Activated naive CD4-positive, alpha-beta T cell treated with anti-CD3 and anti-CD28 coated beads, Interleukin-2, amount 10 ng/mL, durations not matched to agents 7 days and 5 days (primary cell): ENCODE data around the gene MLLT11.

Experiments
- CTCF ChIA-PET: fragments of 350-600 bp; sonication (Branson Sonifier 250); formaldehyde crosslinking; loops from one replicate; lab custom pipeline; 2021; ENCODE audit warnings: antibody characterized with exemption; lab: Charles Lee
- DNase-seq: peaks from one replicate; pipeline ENCODE4 v3.0.0-alpha.2; 2020
- H3K27ac Mint-ChIP-seq: one replicate; pipeline ENCODE4 v1.8.0; 2021; ENCODE audit warnings: mild to moderate bottlenecking, moderate library complexity, mixed read lengths
- H3K27me3 Mint-ChIP-seq: one replicate; pipeline ENCODE4 v1.8.0; 2021; ENCODE audit warnings: mild to moderate bottlenecking, mixed read lengths
- H3K36me3 Mint-ChIP-seq: one replicate; pipeline ENCODE4 v1.8.0; 2021; ENCODE audit warnings: mixed read lengths
- H3K4me1 Mint-ChIP-seq: one replicate; pipeline ENCODE4 v1.8.0; 2021; ENCODE audit warnings: mixed read lengths
- H3K4me3 Mint-ChIP-seq: one replicate; pipeline ENCODE4 v1.8.0; 2021; ENCODE audit warnings: mild to moderate bottlenecking, moderate library complexity, mixed read lengths
- H3K9me3 Mint-ChIP-seq: one replicate; pipeline ENCODE4 v1.8.0; 2021; ENCODE audit warnings: mixed read lengths

MLLT11 gene, protein sequence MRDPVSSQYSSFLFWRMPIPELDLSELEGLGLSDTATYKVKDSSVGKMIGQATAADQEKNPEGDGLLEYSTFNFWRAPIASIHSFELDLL

DNA sequence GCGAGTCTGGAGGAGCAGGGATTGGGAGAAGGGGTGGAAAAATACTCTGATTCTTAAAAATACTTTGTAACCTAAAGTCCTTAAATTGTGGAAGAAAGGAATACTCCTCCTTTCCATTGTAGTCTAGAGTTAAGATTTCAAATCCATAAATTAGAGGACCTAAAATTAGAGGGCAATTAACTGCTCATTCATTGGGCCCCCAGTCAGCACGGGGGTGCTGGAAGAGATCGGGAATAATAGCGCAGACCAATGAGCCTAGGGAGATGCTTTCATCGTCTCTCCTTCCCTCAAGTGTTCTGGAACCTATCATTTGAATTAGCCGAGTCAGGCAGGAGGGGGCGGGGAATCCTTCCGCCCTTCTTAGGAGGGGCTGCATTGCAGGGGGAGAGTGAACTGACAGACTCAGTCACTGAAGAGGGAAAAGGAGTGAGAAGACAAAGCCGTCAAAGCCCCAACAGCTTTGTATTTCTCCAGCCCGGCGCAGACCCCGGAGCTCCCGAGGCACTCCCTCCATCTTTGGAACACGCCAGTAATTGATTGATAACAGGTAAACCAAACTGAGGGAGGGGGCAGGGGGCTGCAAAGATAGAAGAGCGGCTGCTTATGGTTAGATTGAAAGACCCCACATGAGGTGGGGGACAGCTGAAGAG, at the start of gene MLLT11:
MLLT11 (plus strand) TSS at position 391 of the 650 bp plus-strand sequence. CDS start 6,828 bp downstream, outside the sequence.
- H3K4me1 Mint-ChIP-seq, result peaks cover 35% of the 10 kb centered on the region
- peak; percentile 43 for DNase-seq
- peaks cover 5% of the 10 kb centered on the region for H3K27me3 Mint-ChIP-seq
- H3K9me3 Mint-ChIP-seq, result no peaks in the 10 kb centered on the region
- CTCF ChIA-PET, result interaction anchor here (0.7 to 6.2 kb wide), 13 partner anchors 10 to 96 kb away, joined by 3 to 41 read pairs (median 4); partner anchors contain the start of genes C1orf56 and TNFAIP8L2
- H3K4me3 Mint-ChIP-seq, result peak within 1 kb of the TSS; percentile 97
- peak within 1 kb of the TSS; percentile 98 for H3K27ac Mint-ChIP-seq
- peaks cover 44% of the 10 kb centered on the region for H3K36me3 Mint-ChIP-seq

DNA sequence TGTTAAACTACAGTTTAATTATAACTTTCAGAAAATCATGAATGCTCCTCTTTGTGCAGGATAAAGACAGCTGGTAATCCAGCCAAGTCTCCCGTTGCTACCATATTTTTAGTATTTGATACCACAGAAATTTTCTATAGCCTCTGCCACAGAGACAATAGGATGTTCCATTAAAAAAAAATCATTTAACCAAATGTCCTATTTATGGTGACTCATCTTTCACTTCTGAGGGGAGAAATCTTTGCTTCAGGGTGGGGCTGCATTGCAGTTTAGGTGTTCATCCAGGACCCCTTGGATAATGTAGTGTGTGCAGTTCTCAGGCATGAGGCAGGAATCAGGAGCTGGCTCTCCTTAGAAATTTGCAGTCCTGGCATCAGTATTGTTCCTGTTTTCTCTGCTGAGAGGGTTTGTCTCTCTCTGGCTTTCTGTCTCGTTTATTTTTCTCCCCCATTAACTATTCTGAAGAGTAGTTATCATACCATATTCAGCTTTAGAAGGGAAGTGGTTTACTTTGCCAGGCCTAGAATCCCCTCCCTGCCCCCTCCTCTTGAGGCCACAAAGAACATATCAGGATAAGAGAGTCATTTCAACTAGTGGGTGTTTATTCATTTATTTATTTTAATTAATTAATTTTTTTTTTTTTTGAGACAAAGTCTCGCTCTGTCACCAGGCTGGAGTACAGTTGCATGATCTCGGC, 48.9 kb upstream of the MLLT11 start:
- DNase-seq, result no peak
- no peak overlapping the region for H3K4me3 Mint-ChIP-seq
- no peaks in the 10 kb centered on the region for H3K9me3 Mint-ChIP-seq
- H3K27me3 Mint-ChIP-seq, result no peaks in the 10 kb centered on the region
- CTCF ChIA-PET, result interaction anchor here (0.7 to 1.6 kb wide), 2 partner anchors 13 to 15 kb away, joined by 3 read pairs; no protein-coding TSS in a partner anchor
- peaks cover 64% of the 10 kb centered on the region for H3K4me1 Mint-ChIP-seq
- H3K36me3 Mint-ChIP-seq, result peaks cover 16% of the 10 kb centered on the region
- no peak overlapping the region for H3K27ac Mint-ChIP-seq

GRCh38 chr1:151012684-151013471, 47.3 kb upstream of the MLLT11 start:
- Mint-ChIP-seq H3K4me1 (peaks cover 48% of the 10 kb centered on the region), H3K4me3 (no peak overlapping the region), H3K9me3 (no peaks in the 10 kb centered on the region), H3K27me3 (no peaks in the 10 kb centered on the region), H3K36me3 (peaks cover 18% of the 10 kb centered on the region), H3K27ac (no peak overlapping the region)
- DNase-seq, result no peak
- CTCF ChIA-PET, result interaction anchor here (0.6 to 1.5 kb wide), 3 partner anchors 12 to 94 kb away, joined by 3 to 9 read pairs (median 4); partner anchors contain the start of gene C1orf56

GRCh38 chr1:151013518-151013917, 46.7 kb upstream of the MLLT11 start:
- Mint-ChIP-seq H3K27ac (no peak overlapping the region), H3K27me3 (no peaks in the 10 kb centered on the region), H3K4me1 (peaks cover 42% of the 10 kb centered on the region)

DNA sequence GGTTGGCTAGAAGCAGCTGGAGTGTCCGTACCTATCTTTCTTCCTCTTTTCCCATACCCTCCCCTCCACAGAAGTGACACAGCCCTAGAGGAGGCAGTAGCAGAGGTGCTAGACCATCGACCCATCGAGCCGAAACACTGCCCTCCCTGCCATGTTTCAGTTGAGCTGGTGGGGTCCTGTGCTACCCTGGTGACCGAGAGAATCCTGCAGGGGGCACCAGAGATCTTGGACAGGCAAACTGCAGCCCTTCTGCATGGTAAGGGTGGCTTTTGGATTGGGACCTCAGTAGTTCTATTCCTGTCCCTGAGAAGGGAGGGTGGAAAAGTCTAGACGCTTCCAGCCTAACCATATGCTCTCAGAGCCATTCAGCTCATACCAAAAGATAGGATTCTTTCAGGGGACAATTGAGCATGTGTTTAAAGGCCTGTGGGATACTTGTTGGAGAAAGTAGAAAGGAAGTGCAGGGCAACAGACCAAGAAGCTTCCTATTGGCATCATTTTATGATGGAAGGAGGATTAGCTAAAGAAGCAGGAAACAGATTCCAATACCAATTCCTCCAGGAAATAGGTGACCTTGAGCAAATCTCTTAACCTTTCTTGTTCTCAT, 35.6 kb upstream of the MLLT11 start:
- peak; percentile 92 for DNase-seq
- Mint-ChIP-seq H3K27me3 (no peaks in the 10 kb centered on the region), H3K4me1 (peaks cover 6% of the 10 kb centered on the region), H3K4me3 (peak overlapping the region; percentile 8), H3K27ac (peak overlapping the region; percentile 30), H3K9me3 (no peaks in the 10 kb centered on the region), H3K36me3 (peaks cover 22% of the 10 kb centered on the region)
- CTCF ChIA-PET, result interaction anchor here (0.6 to 4.7 kb wide), 25 partner anchors 8 to 227 kb away, joined by 3 to 41 read pairs (median 4); partner anchors contain the start of genes BNIPL, C1orf56, CDC42SE1 and LYSMD1

More at GRCh38 chr1:151013518-151013917, 46.7 kb upstream of the MLLT11 start:
- Mint-ChIP-seq H3K9me3 (no peaks in the 10 kb centered on the region), H3K4me3 (no peak overlapping the region), H3K36me3 (peaks cover 21% of the 10 kb centered on the region)
- CTCF ChIA-PET, result interaction anchor here (0.6 to 1.5 kb wide), 3 partner anchors 11 to 94 kb away, joined by 3 to 9 read pairs (median 4); partner anchors contain the start of gene C1orf56
- no peak for DNase-seq

- Mint-ChIP-seq H3K36me3 (peaks cover 30% of the 10 kb centered on the region), H3K4me3 (no peak overlapping the region), H3K27me3 (no peaks in the 10 kb centered on the region), H3K4me1 (peaks cover 6% of the 10 kb centered on the region), H3K9me3 (no peaks in the 10 kb centered on the region), H3K27ac (peak overlapping the region; percentile 26)
- CTCF ChIA-PET, result interaction anchor here (0.6 to 4.7 kb wide), 7 partner anchors 11 to 73 kb away, joined by 3 to 41 read pairs (median 4); partner anchors contain the start of genes BNIPL, C1orf56, CDC42SE1 and MLLT11
- no peak for DNase-seq
These were observed 33.7 kb upstream of the MLLT11 start for GRCh38 chr1:151026460-151026859.

DNA sequence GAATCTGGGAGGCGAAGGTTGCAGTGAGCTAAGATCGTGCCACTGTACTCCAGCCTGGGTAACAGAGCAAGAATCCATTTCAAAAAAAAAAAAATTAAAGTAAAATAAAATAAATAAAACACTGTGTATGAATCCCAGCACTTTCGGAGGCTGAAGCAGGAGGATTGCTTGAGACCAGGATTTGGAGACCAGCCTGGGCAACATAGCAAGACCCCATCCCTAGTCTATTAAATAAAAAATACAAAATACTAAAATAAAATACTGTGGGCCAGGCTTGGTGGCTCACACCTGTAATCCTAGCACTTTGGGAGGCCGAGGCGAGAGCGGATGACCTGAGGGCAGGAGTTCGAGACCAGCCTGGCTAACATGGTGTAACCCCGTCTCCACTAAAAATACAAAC, 28.0 kb upstream of the MLLT11 start:
- Mint-ChIP-seq H3K27me3 (no peaks in the 10 kb centered on the region), H3K9me3 (no peaks in the 10 kb centered on the region), H3K4me1 (peaks cover 5% of the 10 kb centered on the region), H3K27ac (no peak overlapping the region), H3K4me3 (no peak overlapping the region), H3K36me3 (peaks cover 42% of the 10 kb centered on the region)
- CTCF ChIA-PET, result interaction anchor here (0.9 kb wide), 1 partner anchor 16 kb away, joined by 3 read pairs; the partner anchor contains the start of gene C1orf56
- no peak for DNase-seq

DNA sequence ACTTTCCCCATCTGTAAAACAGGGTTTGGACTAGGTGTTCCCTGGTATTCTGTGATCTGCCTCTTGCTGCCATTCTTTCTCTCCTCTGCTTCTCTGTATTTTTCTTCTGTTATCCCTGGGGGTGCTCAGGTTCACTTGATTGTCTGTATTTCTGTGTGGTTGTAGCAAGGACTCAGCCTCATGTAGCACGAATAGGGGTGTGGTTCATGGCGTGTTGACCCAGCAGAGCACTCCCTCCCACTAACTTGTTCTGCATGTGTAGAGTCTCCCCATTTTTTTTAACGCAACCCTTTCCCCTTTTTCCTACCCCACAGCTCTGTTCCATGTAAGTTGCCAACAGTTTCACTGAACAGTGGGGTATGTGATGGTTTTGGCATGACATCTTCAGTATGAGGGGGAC, 25.0 kb upstream of the MLLT11 start:
- Mint-ChIP-seq H3K36me3 (peaks cover 30% of the 10 kb centered on the region), H3K4me3 (no peak overlapping the region), H3K27ac (no peak overlapping the region), H3K9me3 (no peaks in the 10 kb centered on the region), H3K27me3 (no peaks in the 10 kb centered on the region), H3K4me1 (peaks cover 5% of the 10 kb centered on the region)
- CTCF ChIA-PET, result no interaction called here
- DNase-seq, result no peak

- Mint-ChIP-seq H3K4me1 (peaks cover 5% of the 10 kb centered on the region), H3K27ac (no peak within 1 kb of the TSS), H3K27me3 (no peaks in the 10 kb centered on the region), H3K36me3 (peaks cover 25% of the 10 kb centered on the region), H3K9me3 (no peaks in the 10 kb centered on the region), H3K4me3 (no peak within 1 kb of the TSS)
- no peak for DNase-seq
- CTCF ChIA-PET, result interaction anchor here (3.3 kb wide), 1 partner anchor 11 kb away, joined by 16 read pairs; no protein-coding TSS in a partner anchor
These were observed 23.8 kb upstream of the MLLT11 start, which contains the start of gene BNIPL for GRCh38 chr1:151036356-151036755. Gene BNIPL, plus strand, starts transcription at chr1:151036586. Its CDS starts 140 bp downstream, at chr1:151036726.

- Mint-ChIP-seq H3K27me3 (no peaks in the 10 kb centered on the region), H3K36me3 (peaks cover 23% of the 10 kb centered on the region), H3K4me1 (peaks cover 5% of the 10 kb centered on the region), H3K9me3 (no peaks in the 10 kb centered on the region), H3K27ac (no peak overlapping the region), H3K4me3 (no peak overlapping the region)
- CTCF ChIA-PET, result interaction anchor here (3.3 kb wide), 1 partner anchor 12 kb away, joined by 16 read pairs; no protein-coding TSS in a partner anchor
- no peak for DNase-seq
These were observed 23.2 kb upstream of the MLLT11 start for GRCh38 chr1:151037032-151037431.

DNA sequence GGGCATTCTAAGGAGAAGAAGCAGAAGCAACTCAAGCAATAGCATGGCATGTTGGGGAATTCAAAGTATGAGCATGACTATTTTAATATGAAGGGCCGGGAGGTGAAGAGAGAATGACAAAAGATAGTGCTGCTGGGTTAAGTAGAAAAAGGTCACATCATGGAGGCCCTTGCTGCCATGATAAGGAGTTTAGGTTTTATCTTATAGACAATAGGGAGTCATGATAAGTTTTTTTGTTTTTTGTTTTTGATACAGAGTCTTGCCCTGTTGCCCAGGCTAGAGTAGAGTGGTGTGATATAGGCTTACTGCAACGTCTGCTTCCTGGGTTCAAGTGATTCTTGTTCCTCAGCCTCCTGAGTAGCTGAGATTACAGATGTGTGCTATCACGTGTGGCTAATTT, 20.7 kb upstream of the MLLT11 start:
- Mint-ChIP-seq H3K27me3 (no peaks in the 10 kb centered on the region), H3K36me3 (peaks cover 12% of the 10 kb centered on the region), H3K4me3 (no peak overlapping the region), H3K9me3 (no peaks in the 10 kb centered on the region), H3K4me1 (peaks cover 18% of the 10 kb centered on the region), H3K27ac (no peak overlapping the region)
- no peak for DNase-seq
- CTCF ChIA-PET, result interaction anchor here (1.2 kb wide), 1 partner anchor 9 kb away, joined by 4 read pairs; no protein-coding TSS in a partner anchor

DNA sequence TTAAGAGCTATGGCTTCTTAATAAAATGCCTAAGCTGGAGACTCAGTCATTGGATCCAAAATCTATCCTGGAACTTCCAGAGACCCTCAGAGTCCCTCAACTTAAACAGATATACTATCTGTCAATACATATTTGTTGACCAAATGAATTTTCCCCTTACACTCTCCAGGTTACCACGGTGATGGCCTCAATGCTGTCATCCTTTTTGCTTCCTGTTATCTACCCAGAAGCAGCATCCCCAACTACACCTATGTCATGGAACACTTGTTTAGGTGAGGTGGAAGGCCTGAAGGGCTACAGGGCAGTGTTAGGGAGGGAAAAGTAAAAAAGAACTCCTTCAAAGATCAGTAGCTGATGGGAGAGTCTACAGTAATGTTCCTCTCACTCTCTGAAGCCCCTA, 17.0 kb upstream of the MLLT11 start:
- Mint-ChIP-seq H3K27ac (no peak overlapping the region), H3K9me3 (no peaks in the 10 kb centered on the region), H3K4me3 (no peak overlapping the region), H3K4me1 (peaks cover 34% of the 10 kb centered on the region), H3K27me3 (no peaks in the 10 kb centered on the region), H3K36me3 (peaks cover 3% of the 10 kb centered on the region)
- CTCF ChIA-PET, result interaction anchor here (1.0 to 1.4 kb wide), 4 partner anchors 17 to 29 kb away, joined by 3 to 4 read pairs (median 3); partner anchors contain the start of gene GABPB2
- DNase-seq, result peak; percentile 27

DNA sequence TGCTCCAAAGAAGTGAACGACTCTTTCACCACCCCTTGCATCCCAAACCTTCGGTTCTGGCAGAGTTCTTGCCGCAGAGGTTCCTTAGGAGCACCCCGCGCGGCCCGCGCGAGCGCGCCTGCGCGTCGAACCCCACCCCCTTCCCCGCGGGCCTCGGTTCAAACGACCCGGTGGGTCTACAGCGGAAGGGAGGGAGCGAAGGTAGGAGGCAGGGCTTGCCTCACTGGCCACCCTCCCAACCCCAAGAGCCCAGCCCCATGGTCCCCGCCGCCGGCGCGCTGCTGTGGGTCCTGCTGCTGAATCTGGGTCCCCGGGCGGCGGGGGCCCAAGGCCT, 12.6 kb upstream of the MLLT11 start, which contains the start of gene C1orf56:
C1orf56 (plus strand) TSS at position 161 of the 334 bp plus-strand sequence; CDS start at position 258, 97 bp downstream.
- DNase-seq, result peak; percentile 72
- Mint-ChIP-seq H3K36me3 (peaks cover 20% of the 10 kb centered on the region), H3K4me1 (peaks cover 73% of the 10 kb centered on the region), H3K27ac (peak within 1 kb of the TSS; percentile 76), H3K4me3 (peak within 1 kb of the TSS; percentile 77), H3K27me3 (no peaks in the 10 kb centered on the region), H3K9me3 (no peaks in the 10 kb centered on the region)
- CTCF ChIA-PET, result interaction anchor here (0.9 to 4.6 kb wide), 10 partner anchors 10 to 109 kb away, joined by 3 to 22 read pairs (median 4); partner anchors contain the start of genes CDC42SE1, MINDY1, MLLT11 and TNFAIP8L2
